GM21786 (cell line): ENCODE data around the gene ZNF777.
"Not testable (repeated sequence)": the region's sequence is repeated elsewhere in the genome, so short reads cannot be mapped to it uniquely, and the experiment has no call there.

ENCODE experiments used
- ATAC-seq: cut with Tn5 transposase; IDR thresholded peaks from one replicate; pipeline ENCODE4 v1.9.1; 2021; ENCODE audit not compliant: unreplicated experiment

The ZNF777 gene

DNA sequence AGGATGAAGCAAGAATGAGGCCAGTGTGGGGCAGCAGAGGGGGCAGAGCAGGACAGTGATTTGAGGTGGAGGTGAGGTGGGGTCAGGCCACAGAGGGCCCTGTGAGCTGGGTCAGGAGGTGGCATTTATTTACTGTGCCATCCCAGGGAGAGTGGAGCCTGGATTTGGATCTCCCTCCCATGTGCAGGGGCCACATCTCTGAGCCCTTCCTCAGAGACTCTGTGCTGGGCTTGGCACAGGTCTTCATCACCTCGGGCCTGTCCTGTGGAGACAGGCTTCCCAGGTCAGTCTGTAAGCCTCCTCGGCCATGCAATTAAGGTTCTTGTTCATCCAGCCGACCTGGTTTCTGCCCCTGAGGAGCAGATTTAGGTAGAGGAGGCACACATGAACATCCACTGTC lies 40.9 kb downstream of the ZNF777 start:
- no peak for ATAC-seq

GRCh38 chr7:149415391-149416071 lies 45.3 kb downstream of the ZNF777 start:
- no peak for ATAC-seq

DNA sequence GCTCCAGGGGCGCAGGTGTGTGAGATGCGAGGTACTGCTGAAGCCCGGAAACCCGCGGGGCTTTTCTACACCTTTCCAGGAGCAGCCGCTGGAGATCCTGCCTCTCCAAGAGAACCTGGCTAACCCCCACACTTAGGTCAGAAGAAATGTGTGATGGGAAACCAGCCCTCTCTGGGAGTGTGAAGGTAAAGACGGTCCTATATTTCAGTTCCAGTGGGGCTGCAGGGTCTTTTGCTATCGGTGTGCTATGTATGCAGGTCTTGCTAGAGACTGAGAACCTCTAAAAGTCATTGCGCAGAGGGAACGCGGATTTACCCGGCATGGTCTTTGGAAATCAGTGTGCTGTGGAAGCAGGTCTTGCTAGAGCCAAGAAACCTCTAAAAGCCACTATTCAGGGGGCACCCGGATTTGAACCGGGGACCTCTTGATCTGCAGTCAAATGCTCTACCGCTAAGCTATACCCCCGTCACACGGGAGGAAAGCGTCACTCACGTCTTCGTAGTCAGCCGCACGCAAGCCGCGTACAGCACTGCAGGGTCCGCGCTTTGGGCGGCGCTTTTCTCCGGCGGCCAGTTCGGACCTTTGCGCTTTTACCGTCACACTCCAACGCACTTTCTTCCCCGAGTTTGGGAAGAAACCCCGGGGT lies 46.0 kb downstream of the ZNF777 start:
- ATAC-seq, result no peak

DNA sequence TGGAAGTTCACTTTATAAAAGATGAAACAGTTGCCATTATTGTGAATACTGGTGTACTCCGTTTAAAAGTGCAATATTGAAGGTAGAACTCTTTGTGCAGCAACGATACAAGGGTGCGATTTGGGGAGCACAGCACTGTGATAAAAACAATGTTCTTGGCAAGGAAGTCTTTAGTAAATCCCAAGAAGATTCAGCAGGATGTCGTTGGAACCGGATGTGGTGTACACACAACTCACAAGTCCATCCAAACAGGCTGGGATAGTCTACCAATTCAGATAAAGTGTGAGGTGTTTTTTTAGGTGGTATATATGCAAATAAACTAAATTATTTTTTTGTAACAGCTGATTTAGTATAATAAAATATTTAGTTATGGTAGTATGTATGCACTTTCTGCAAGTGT lies 46.7 kb downstream of the ZNF777 start:
- ATAC-seq, result no peak

DNA sequence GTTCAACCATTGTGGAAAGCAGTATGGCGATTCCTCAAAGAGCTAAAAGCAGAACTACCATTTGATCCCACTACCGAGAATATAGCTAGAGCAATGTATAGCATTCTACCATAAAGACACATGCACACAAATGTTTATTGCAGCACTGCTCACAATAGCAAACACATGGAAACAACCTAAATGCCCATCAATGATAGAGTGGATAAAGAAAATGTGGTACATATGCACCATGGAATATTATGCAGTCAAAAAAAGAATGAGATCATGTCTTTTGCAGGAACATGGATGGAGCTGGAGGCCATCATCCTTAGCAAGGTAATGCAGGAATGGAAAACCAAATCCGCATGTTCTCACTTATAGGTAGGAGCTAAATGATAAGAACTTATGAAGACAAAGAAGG lies 47.8 kb downstream of the ZNF777 start:
- not testable (repeated sequence) for ATAC-seq

DNA sequence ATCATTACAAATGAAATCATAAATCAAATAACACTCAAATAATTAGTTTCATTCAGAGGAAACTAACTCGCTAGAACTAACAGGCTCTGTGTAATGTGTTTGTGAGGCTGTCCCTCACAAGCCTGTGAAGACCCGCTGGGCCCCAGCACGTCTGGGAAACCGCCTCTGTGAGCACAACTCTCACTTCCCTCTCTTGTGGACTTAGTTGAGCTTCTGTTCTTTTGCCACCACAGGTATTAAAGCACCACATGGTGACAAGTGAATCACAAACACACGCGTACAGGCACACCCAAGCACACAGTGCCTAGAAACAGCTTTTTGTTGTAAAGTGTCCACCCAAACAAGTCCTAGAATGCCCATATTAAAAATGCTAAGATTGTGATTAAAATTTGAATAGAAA lies 51.0 kb downstream of the ZNF777 start:
- ATAC-seq, result peak; percentile 89

GRCh38 chr7:149404825-149405224 lies 56.0 kb downstream of the ZNF777 start:
- ATAC-seq, result no peak

DNA sequence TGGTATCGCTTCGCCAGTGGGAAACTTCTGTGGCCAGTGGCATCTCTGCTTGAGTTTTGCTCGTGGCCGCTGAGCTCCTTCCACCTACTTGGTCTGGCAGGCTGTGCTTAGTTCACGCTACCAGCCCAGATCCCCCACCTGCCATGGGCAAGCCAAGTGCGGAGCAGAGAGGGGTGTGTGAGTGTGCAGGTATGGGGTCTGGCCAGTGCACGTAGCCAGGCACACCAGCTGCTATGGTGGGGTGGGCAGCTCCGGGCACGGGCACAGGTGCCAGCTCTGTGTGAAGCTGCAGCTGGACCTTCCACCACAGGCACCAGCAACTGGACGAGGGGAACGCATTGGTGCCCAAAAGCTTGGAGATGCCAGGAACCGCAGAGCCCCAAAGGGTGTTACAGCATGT lies 56.5 kb downstream of the ZNF777 start:
- ATAC-seq, result no peak

GRCh38 chr7:149398195-149398820 lies 62.6 kb downstream of the ZNF777 start:
- ATAC-seq, result no peak

- ATAC-seq, result no peak
Observed at GRCh38 chr7:149397470-149398043, 63.3 kb downstream of the ZNF777 start.

DNA sequence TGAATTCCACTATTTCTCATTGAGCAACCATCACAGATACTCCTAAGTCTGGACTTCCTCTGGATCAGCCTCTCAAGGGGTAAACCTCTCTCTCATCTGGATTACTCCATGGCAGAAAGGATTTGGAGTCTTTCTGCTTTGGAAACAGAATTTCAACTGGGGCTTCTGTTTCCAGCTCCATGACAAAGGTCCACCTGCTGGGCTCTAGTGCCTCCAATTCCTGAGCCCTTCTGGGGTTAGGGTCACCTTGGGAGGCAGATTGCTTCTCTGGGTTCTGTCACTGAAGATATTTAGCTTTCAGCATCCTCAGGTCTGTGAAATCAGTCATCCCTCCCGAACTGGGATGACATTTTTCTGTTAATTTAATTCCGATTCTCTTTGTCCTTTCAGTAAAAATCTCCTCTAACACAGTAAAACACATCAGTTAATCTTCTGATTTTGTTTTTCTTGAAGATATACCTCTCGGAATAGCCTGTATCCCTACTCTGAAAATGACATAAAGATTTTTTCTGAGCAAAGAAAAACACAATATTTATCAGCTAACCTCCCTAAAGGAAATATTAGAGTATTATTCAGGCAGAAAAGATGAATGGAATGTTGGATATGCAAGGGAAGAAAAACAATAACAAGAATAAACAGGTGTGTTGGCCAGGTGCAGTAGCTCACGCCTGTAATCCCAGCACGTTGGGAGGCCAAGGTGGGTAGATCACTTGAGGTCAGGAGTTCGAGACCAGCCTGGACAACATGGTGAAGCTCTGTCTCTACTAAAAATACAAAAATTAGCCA lies 72.1 kb downstream of the ZNF777 start:
- ATAC-seq, result not testable (repeated sequence)

DNA sequence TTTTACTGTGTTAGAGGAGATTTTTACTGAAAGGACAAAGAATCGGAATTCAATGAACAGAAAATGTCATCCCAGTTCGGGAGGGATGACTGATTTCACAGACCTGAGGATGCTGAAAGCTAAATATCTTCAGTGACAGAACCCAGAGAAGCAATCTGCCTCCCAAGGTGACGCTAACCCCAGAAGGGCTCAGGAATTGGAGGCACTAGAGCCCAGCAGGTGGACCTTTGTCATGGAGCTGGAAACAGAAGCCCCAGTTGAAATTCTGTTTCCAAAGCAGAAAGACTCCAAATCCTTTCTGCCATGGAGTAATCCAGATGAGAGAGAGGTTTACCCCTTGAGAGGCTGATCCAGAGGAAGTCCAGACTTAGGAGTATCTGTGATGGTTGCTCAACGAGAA lies 74.3 kb downstream of the ZNF777 start:
- not testable (repeated sequence) for ATAC-seq

DNA sequence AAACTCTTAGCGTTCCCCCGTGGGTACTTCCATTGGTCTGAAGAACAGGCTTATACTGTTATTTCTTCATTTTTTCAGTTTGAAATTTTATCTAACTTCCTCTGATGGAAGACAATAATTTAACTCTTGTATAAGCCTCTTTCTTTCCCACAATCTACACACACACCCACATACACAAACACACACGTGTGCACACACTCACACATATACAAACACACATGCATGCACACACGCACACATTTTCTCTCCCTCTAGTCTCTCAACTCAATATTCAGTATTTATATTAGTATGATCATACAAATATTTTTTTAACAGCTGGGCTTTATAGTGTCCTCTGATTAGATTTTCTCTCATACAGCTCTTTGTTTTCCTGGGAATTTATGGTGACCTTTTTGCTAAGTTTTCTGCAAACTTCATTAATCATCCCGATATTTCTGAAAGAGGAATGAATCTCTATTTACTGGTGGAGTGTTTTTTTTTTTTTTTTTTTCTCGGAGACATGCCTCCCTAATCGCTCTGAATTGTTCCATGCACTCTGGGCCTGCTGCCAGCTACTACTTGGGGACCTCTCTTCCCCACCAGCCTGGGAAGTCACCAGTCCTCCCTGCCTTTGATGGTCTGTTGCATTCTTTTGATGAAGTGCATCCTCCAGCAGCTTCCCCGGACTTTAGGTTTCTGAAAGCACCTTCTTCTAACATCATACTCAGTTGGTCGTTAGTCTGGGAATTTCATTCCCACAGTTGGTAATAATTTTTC lies 75.5 kb downstream of the ZNF777 start:
- ATAC-seq, result no peak
